ENCODE measurements around the gene TLCD3B. TPM values are rescaled to one million over a fixed set of nuclear protein-coding genes. Genes with fewer than 3 reads are reported as not detected.

The TLCD3B gene
- total RNA-seq, 1 donor from 2014 or later: 1.4 TPM

- TF ChIP-seq, protein P1, sequence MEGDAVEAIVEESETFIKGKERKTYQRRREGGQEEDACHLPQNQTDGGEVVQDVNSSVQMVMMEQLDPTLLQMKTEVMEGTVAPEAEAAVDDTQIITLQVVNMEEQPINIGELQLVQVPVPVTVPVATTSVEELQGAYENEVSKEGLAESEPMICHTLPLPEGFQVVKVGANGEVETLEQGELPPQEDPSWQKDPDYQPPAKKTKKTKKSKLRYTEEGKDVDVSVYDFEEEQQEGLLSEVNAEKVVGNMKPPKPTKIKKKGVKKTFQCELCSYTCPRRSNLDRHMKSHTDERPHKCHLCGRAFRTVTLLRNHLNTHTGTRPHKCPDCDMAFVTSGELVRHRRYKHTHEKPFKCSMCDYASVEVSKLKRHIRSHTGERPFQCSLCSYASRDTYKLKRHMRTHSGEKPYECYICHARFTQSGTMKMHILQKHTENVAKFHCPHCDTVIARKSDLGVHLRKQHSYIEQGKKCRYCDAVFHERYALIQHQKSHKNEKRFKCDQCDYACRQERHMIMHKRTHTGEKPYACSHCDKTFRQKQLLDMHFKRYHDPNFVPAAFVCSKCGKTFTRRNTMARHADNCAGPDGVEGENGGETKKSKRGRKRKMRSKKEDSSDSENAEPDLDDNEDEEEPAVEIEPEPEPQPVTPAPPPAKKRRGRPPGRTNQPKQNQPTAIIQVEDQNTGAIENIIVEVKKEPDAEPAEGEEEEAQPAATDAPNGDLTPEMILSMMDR (IDR thresholded peaks at IDR 0.05; ENCODE audit: insufficient read depth, low read depth, low read length): no peak
- TF ChIP-seq EZH2 (IDR thresholded peaks at IDR 0.05; ENCODE audit: insufficient read depth, low read length): no peak
- DNase-seq (ENCODE audit: low read depth): no peak
- Histone ChIP-seq H3K4me2 (ENCODE audit: low read length) (peak overlapping the region; percentile 92), H3K4me3 (ENCODE audit: insufficient read depth, low read depth, low read length) (peak overlapping the region; percentile 65), H3K79me2 (ENCODE audit: insufficient read depth, low read length) (peaks cover 34% of the 10 kb centered on the region), H3K27me3 (ENCODE audit: insufficient read depth, low read length) (no peaks in the 10 kb centered on the region), H3K9ac (ENCODE audit: low read length) (peak overlapping the region; percentile 88), H4K20me1 (ENCODE audit: insufficient read depth, low read length) (peaks cover 32% of the 10 kb centered on the region), H2AFZ (ENCODE audit: low read depth, low read length) (peak overlapping the region; percentile 89), H3K36me3 (ENCODE audit: insufficient read depth, low read length) (peaks cover 20% of the 10 kb centered on the region), H3K9me3 (ENCODE audit: insufficient read depth, low read depth, low read length) (no peaks in the 10 kb centered on the region), H3K27ac (ENCODE audit: low read depth, low read length) (peak overlapping the region; percentile 93), H3K4me1 (ENCODE audit: insufficient read depth, low read length) (peaks cover 42% of the 10 kb centered on the region)
- FAIRE-seq: no peak
- peak overlapping the region; percentile 98 for H3K4me3 Mint-ChIP-seq (ENCODE audit: unreplicated experiment)
- H3K27ac Mint-ChIP-seq (ENCODE audit: unreplicated experiment): peak overlapping the region; percentile 77
- peaks cover 24% of the 10 kb centered on the region for H3K36me3 Mint-ChIP-seq (ENCODE audit: low read depth, unreplicated experiment)
- H3K9me3 Mint-ChIP-seq (ENCODE audit: unreplicated experiment): no peaks in the 10 kb centered on the region
- H3K4me1 Mint-ChIP-seq (ENCODE audit: low read depth, unreplicated experiment): peaks cover 16% of the 10 kb centered on the region
- H3K27me3 Mint-ChIP-seq (ENCODE audit: low read depth, unreplicated experiment): no peaks in the 10 kb centered on the region
These were observed 33.0 kb upstream of the TLCD3B start for GRCh38 chr16:30063893-30064728.

- H3K36me3 ChIP-seq (ENCODE audit: insufficient read depth, low read length): peaks cover 14% of the 10 kb centered on the region
- peaks cover 25% of the 10 kb centered on the region for H4K20me1 ChIP-seq (ENCODE audit: insufficient read depth, low read length)
- Mint-ChIP-seq H3K27ac (ENCODE audit: unreplicated experiment) (peak overlapping the region; percentile 77), H3K27me3 (ENCODE audit: low read depth, unreplicated experiment) (no peaks in the 10 kb centered on the region), H3K4me1 (ENCODE audit: low read depth, unreplicated experiment) (peaks cover 9% of the 10 kb centered on the region), H3K9me3 (ENCODE audit: unreplicated experiment) (no peaks in the 10 kb centered on the region), H3K36me3 (ENCODE audit: low read depth, unreplicated experiment) (peaks cover 18% of the 10 kb centered on the region), H3K4me3 (ENCODE audit: unreplicated experiment) (peak overlapping the region; percentile 98)
- H2AFZ ChIP-seq (ENCODE audit: low read depth, low read length): peak overlapping the region; percentile 89
- peaks cover 26% of the 10 kb centered on the region for H3K79me2 ChIP-seq (ENCODE audit: insufficient read depth, low read length)
- H3K4me3 ChIP-seq (ENCODE audit: insufficient read depth, low read depth, low read length): no peak overlapping the region
- no peak for TF ChIP-seq EZH2 (IDR thresholded peaks at IDR 0.05; ENCODE audit: insufficient read depth, low read length)
- peak overlapping the region; percentile 93 for H3K27ac ChIP-seq (ENCODE audit: low read depth, low read length)
- H3K9ac ChIP-seq (ENCODE audit: low read length): peak overlapping the region; percentile 88
- no peaks in the 10 kb centered on the region for H3K27me3 ChIP-seq (ENCODE audit: insufficient read depth, low read length)
- peaks cover 35% of the 10 kb centered on the region for H3K4me1 ChIP-seq (ENCODE audit: insufficient read depth, low read length)
- FAIRE-seq: no peak
- DNase-seq (ENCODE audit: low read depth): no peak
- H3K9me3 ChIP-seq (ENCODE audit: insufficient read depth, low read depth, low read length): no peaks in the 10 kb centered on the region
- H3K4me2 ChIP-seq (ENCODE audit: low read length): peak overlapping the region; percentile 92
These were observed 32.3 kb upstream of the TLCD3B start for GRCh38 chr16:30063278-30063892.

DNA sequence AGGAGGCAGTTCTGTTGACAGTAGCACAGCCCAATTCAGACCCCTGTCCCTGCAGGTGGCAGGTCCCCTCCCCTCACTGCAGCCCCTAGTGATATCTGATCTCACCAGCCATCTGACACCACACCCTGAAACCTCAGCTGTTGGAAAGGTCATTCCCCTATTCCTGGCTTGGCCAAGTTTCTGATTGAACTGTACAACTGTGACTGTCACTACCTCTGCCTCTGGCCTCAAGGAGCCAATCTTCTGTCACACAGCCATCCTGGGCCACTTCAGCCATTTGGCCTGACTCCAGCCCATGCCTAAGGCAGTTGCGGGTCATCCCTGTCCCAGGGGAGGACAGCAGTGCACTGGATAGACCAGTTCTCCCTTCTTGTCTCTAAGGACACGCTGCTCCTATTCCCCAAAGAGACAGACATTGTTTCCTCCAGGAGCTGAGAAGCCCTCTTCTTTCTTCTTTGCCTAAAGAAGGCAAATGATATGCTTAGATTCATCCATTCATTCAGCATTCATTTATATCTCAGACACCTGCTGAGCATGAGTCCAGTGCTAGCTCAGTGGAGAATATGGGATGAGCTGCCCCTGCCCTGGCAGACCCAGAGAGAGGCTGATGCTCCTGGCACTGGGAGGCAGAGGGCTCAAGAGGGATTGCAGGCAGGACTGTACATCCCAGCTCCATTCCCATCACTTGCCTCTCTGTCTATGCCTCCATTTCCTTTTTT lies 29.9 kb upstream of the TLCD3B start:
- Histone ChIP-seq H3K79me2 (ENCODE audit: insufficient read depth, low read length) (peaks cover 4% of the 10 kb centered on the region), H3K27ac (ENCODE audit: low read depth, low read length) (no peak overlapping the region), H3K9ac (ENCODE audit: low read length) (no peak overlapping the region), H3K4me3 (ENCODE audit: insufficient read depth, low read depth, low read length) (no peak overlapping the region), H3K4me1 (ENCODE audit: insufficient read depth, low read length) (peaks cover 19% of the 10 kb centered on the region), H3K36me3 (ENCODE audit: insufficient read depth, low read length) (peaks cover 6% of the 10 kb centered on the region), H3K9me3 (ENCODE audit: insufficient read depth, low read depth, low read length) (no peaks in the 10 kb centered on the region), H4K20me1 (ENCODE audit: insufficient read depth, low read length) (peaks cover 3% of the 10 kb centered on the region), H2AFZ (ENCODE audit: low read depth, low read length) (no peak overlapping the region), H3K27me3 (ENCODE audit: insufficient read depth, low read length) (no peaks in the 10 kb centered on the region), H3K4me2 (ENCODE audit: low read length) (no peak overlapping the region)
- no peak for TF ChIP-seq EZH2 (IDR thresholded peaks at IDR 0.05; ENCODE audit: insufficient read depth, low read length)
- TF ChIP-seq, protein P1 (IDR thresholded peaks at IDR 0.05; ENCODE audit: insufficient read depth, low read depth, low read length): no peak
- no peak overlapping the region for H3K27ac Mint-ChIP-seq (ENCODE audit: unreplicated experiment)
- H3K4me3 Mint-ChIP-seq (ENCODE audit: unreplicated experiment): no peak overlapping the region
- H3K4me1 Mint-ChIP-seq (ENCODE audit: low read depth, unreplicated experiment): peaks cover 1% of the 10 kb centered on the region
- FAIRE-seq (no peak), DNase-seq (ENCODE audit: low read depth) (no peak)
- no peaks in the 10 kb centered on the region for H3K9me3 Mint-ChIP-seq (ENCODE audit: unreplicated experiment)
- peaks cover 5% of the 10 kb centered on the region for H3K36me3 Mint-ChIP-seq (ENCODE audit: low read depth, unreplicated experiment)
- H3K27me3 Mint-ChIP-seq (ENCODE audit: low read depth, unreplicated experiment): no peaks in the 10 kb centered on the region
